Stimulated activated CD4-positive, alpha-beta T cell treated with anti-CD3 and anti-CD28 coated beads, Interleukin-1b, Interleukin-23, amount 100 ng/mL, for 1 hour (primary cell): ENCODE measurements around the gene SULT2A1.
A peak's percentile ranks its signal among the peaks of the same experiment; 100 is the strongest.
"Not testable (repeated sequence)": the region's sequence is repeated elsewhere in the genome, so short reads cannot be mapped to it uniquely, and the experiment has no call there.

Source experiments
- DNase-seq, 2 donors: peaks; one replicate each; pipeline ENCODE4 v3.0.0-alpha.2; 2020; ENCODE audit warnings: low read depth in 2 of 2

SULT2A1 gene, protein sequence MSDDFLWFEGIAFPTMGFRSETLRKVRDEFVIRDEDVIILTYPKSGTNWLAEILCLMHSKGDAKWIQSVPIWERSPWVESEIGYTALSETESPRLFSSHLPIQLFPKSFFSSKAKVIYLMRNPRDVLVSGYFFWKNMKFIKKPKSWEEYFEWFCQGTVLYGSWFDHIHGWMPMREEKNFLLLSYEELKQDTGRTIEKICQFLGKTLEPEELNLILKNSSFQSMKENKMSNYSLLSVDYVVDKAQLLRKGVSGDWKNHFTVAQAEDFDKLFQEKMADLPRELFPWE

DNA sequence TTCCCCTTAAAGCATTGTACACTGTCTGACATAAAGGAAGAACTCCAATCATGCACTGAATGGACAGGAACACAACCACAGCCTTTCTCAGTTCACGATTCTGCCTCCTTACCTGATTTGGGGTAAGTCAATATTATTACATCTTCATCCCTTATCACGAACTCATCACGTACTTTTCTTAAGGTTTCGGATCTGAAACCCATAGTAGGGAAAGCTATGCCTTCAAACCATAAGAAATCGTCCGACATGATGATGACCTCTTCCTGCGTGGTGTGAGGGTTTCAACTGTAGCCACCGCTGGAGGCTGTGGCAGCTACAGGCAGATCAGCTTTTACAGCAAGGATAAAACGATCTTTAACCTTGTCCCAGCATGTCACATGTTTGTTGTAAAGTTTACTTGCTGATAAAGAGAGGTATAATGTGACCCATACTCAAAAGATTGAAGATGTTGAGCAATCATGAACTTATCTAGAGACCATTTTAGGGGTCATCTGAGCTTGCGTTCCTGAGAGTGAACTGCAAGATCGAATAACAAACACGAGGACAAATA is at the start of gene SULT2A1:
Gene SULT2A1, minus strand, starts transcription at position 306 of the 550 bp plus-strand sequence. Its CDS starts 58 bp downstream, at position 248.
- DNase-seq: no peak

DNA sequence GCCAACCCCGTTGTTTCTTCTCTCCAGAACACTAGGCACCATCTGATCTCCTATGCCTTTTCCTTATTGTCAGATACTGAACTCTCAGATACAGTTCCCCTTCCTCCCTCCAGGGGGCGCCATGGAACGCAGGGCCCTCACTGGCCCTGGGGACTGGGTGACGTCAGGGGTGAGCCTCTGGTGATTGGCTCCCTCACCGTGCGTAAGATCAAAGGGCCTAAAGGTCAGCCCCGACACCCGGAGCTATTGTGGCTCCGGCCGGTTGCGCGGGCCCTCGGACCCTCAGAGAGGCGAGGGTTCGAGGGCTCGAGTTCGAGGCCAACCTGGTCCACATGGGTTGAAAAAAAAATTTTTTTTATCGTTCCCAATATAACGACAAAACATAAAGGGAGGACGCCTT is 42.5 kb upstream of the SULT2A1 start:
- not testable (repeated sequence) for DNase-seq

DNA sequence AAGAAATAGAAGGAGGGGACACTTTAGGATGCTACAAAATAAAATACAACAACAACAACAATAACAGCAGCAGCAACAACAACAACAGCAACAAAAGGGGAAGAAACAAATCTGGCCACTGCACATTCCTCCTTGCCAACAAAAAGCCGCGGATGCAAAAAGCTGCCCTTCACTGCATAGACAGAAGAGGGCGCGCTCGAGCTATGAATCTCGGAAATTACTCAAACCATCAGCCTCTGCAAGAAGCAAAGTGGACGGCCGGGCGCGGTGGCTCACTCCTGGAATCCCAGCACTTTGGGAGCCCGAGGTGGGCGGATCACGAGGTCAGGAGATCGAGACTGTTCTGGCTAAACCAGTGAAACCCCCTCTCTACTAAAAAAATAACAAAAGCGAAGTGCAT is 34.0 kb upstream of the SULT2A1 start:
- not testable (repeated sequence) for DNase-seq

DNA sequence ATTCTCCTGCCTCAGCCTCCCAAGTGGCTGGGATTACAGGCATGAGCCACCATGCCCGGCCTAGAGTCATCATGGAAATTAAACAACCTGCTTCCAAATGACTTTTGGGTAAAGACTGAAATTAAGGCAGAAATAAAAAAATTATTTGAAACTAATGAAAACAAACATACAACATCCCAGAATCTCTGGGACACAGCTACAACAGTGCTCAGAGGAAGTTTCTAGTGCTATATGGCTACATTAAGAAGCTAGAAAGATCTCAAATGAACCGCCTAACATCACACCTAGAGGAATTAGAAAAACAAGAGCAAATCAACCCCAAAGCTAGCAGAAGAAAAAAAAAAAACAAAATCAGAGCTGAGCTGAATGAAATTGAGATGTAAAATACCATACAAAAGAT is 24.1 kb upstream of the SULT2A1 start:
- not testable (repeated sequence) for DNase-seq

DNA sequence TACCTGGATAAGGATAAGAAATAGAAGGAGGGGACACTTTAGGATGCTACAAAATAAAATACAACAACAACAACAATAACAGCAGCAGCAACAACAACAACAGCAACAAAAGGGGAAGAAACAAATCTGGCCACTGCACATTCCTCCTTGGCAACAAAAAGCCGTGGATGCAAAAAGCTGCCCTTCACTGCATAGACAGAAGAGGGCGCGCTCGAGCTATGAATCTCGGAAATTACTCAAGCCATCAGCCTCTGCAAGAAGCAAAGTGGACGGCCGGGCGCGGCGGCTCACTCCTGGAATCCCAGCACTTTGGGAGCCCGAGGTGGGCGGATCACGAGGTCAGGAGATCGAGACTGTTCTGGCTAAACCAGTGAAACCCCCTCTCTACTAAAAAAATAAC is 23.2 kb upstream of the SULT2A1 start:
- DNase-seq: peak; percentile 37 to 43

DNA sequence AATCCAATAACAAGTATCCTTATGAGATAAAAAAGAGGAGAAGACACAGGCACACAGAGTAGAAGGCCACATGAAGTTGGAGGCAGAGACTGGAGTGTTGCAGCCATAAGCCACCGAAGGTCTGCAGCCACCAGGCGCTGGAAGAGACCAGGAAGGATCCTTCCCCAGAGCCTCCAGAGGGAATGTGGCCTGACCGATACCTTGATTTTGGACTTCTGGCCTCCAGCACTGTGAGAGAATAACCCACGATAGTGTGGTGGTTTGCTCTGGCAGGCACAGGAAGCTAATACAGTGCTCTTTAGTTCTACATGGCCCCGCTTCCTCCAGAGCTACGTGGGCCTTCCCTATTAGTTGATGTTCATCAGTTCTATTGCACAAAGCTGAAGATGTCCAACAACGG is 15.3 kb upstream of the SULT2A1 start:
- DNase-seq: no peak

DNA sequence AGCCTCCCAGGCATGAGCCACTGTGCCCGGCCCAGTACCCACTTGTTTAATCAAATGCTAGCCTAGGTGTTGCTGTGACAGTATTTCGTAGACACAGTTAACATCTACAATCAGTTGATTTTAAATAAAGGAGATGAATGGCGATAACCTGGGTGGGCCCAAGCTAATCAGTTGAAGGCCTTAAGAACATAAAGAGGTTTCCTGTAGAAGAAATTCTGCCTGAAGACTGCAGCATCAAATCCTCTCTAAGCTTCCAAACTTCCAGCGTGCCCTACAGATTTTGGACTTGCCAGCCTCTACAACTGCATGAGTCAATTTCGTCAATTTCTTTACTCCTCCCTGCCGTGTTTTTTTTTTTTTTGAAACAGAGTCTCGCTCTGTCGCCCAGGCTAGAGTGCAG is 13.2 kb upstream of the SULT2A1 start:
- no peak for DNase-seq

DNA sequence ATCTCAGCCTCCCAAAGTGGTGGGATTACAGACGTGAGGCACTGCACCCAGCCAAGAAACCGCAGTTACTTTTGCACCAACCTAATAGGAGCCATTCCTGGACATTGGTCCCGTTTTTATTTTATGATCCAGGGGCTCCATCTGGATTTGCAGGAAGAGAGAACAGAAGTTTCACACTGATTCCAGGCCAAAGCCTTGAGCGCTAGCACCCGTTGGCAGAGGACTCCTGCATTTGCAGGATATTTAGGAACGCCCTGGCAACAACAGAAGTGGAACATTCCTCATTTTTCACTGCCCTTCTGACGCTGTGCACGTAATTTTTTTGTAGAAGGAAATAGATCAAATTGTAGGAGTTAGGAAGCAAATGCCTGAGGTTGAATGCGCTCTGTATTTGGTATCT is 11.7 kb upstream of the SULT2A1 start:
- no peak for DNase-seq

DNA sequence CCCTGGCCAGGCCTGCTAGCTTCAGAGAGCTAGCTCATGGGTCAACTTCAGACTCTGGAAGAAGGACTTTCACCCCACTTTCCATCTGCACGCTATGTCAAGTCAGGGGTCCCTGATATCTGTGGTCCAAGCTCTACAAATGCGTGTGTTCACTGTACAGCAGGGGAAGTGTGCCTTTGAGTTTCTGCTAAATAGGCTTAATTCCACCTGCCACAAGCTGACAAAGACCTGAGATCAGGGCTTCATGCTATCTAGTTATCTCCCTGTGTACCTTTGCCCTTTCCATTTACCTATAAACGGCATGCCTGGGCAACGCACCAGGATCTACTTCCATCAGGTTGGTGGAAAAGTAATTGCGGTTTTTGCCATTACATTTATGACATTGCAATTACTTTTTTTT is 10.7 kb upstream of the SULT2A1 start:
- DNase-seq: no peak

DNA sequence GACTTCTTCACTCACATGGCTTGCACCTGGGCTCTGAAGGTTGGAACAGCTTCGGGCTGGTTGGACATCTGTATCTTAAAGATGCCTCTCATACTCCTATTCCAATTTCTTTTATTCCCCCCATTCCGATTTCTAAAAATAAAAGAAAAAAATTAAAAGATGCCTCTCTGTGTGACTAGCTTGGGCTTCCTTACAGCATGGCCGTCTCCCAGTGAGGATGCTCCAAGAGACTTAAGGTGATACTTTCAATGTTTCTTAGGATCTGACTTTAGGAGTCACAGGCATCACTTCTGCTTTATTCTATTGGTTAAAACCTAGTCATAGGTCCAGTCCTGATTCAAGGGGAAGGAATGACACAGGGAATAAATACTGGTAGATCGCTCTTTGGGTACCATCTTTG is 9.9 kb upstream of the SULT2A1 start:
- DNase-seq: no peak

DNA sequence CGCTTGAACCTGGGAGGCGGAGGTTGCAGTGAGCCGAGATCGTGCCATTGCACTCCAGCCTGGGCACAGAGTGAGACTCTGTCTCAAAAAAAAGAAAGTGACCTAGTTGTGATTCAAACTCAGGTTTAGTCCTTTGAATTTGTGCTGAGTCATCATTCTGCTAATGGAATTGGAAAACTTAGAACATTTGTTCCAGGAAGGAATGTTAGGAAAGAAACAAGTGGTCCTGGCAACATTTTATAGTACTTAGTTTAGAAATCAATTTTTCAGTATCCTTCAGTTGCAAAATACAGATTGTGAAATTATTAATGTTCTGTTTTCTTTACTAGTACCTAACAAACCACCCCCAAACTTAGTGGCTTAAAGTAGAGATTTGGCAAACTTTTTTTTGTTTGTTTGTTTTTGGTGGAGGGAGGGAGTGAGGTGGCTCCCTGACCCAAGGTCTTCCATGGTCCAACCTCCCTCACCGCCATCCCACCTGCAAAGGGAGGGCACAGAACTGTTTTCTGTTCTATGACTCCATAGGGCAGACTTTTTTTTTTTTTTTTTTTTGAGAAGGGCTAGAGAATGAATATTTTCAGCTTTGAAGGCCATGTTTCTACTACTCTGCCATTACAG is 9.2 kb upstream of the SULT2A1 start:
- DNase-seq: no peak

DNA sequence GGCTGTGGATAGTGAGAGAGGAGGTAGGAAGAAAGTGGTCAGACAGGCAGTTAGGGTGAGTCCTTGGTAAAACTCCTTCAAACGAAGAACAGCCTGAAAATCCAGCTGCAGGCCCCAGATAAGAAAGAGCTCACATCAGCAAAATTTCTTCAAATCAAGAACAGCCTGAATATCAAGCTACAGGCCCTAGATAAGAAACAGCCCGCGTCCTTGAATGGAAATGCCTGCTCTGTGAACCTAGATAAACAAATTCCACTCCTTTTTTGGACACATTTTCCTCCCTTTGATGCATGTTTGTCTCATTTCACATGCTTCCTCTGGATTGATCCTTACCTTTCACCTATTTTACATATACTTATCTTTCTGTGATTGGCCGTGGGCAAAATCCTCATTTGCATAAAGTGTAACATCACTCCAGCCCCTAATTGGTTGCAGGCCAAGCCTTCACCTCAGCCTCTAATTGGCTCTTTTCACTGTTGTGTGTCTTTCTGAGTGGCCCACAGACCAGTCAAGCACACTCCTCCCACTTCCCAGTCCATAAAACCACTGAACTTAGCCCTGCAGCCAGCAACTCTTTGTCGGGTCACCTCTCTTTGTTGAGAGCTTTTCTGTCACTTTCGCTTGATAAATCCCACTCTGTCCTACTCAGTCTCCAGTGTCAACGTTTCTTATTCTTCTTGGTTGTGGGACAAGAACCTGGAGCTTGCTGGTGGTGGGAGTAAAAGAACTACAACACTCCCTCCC is 6.0 kb upstream of the SULT2A1 start:
- no peak for DNase-seq

DNA sequence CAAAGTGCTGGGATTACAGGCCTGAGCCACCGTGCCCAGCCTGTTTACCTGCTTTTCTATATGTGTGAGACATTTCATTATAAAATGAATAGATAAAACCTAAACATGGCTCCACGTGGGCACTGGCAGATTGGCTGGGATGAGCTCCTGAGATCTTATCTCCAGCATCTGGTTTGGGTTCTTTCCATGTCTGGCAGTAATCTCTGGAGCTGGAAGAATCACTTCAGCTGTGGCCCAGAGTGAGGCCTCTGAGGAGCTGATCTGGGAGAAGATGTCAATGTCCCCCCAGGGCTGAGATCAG is 5.5 kb upstream of the SULT2A1 start:
- no peak for DNase-seq

DNA sequence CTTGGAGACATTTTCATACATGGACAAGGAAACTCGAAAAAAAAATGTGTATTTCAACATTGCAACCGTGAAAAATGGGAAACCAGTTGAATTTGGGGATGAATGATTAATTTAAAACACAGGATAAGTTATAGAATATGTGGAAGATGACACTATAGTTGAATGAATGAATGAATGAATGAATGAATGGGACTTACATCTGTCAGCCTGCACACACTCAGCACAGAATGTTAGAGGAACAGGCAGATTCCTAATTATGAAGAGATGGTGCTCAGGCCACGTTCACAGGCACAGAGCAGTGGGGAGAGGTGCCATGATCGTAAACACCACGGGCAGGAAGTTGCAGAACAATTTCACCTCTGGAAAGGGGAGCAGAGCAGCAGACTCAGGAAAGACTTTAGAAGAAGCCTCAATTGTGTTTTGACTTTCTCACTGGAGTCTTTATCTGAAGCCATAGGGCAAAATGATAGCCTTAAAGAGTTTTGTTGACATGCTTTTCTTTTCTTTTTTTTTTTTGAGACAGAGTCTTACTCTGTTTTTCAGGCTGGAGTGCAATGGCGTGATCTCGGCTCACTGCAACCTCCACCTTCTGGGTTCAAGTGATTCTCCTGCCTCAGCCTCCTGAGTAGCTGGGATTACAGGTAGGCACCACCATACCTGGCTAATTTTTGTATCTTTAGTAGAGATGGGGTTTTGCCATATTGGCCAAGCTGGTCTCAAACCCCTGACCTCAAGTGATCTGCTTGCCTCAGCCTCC is 4.9 kb upstream of the SULT2A1 start:
- DNase-seq: no peak

DNA sequence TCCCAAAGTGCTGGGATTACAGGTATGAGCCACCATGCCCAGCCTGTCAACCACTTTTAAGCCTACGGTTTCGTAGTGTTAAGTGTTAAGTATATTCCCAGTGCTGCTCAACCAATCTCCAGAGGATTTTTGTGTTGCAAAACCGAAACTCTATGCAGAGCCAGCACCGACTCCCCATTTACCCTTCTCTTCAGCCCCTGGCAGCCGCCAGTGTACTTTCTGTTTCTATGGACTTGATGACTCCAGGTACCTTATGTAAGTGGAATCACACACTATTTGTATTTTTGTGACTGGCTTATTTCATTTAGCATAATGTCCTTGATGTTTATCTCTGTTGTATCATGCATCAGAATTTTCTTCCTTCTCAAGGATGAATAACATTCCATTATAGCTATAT is 1.1 kb downstream of the SULT2A1 start:
- DNase-seq: no peak

DNA sequence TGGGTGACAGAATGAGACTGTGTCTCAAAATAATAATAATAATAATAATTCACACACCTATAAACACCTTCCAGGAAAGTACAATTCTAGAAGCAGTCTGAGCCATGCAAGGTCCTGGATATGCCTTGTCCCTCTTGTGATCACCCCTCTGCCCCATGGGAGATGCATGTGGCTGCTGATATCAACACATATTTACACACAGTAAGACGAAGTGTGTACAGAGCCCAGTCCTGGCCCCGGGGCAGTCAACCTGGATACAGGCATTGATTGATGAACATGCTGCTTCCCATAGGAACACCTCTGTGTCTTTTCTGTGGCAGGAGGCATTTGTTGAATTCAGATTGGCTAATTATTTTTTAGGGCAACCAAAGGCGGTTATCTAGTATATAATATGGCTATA is 3.2 kb downstream of the SULT2A1 start:
- no peak for DNase-seq

DNA sequence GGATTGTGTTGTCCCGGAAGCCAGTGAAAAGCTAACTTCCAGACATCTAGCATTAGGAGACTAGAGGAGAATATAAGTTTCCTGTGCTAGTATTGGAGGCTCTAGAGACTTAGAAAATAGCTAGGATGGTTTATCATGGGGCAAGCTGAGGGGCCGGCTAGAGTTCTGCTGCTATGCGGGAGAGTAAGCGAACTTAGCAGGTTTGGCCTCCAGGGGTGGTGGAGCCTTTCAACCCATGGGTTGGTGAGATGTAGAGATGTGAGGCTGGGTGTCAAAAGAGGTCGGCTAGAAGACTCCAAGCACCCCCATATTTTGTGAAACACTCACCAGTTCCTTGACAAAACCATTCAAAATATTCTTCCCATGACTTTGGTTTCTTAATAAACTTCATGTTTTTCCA is 4.4 kb downstream of the SULT2A1 start:
- no peak for DNase-seq

DNA sequence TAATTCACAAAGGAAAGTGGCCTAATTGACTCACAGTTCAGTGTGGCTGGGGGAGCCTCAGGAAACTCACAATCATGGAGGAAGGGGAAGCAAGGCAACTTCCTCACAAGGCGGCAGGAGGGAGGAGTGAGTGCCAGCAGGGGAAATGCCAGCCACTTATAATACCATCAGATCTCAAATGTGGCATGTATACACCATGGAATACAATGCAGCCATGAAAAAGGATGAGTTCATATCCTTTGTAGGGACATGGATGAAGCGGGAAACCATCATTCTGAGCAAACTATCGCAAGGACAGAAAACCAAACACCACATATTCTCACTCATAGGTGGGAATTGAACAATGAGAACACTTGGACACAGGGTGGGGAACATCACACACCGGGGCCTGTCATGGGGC is 6.7 kb downstream of the SULT2A1 start:
- DNase-seq: not testable (repeated sequence)

DNA sequence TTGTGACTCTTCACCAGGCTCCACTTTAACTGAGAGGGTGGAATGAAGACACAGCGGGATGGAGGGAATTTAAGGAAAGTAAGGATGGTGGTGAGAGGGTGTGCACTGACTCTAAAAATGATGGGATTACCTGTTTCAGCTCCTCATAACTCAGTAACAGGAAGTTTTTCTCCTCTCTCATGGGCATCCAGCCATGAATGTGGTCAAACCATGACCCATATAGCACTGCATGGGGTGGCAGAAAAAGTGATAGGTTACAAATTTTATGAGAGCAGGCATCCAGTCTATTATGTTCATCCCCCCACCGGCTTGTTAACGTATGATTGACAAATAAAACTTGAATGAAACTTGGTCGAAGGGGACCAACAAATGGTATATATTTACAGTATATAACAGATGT is 7.2 kb downstream of the SULT2A1 start:
- DNase-seq: no peak

DNA sequence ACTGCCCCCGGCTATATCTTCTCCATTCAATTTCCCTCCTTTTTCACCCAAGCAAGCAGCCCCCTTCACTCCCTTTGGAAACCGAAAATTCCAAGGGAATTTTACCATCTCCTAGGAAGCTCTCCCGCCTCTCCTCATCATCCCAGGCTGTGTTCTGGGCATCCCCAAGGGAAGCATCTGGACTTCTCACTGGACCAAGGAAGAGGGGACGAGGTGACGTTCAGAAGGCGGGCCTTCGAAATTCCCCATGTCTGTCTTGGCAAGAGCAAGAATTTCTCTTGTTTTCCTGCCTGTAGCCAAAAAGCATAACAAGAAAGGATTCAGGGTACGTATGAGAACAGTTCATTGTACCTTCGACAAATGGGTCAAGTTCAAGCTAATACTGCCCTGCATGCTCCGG is 20.9 kb downstream of the SULT2A1 start:
- no peak for DNase-seq

DNA sequence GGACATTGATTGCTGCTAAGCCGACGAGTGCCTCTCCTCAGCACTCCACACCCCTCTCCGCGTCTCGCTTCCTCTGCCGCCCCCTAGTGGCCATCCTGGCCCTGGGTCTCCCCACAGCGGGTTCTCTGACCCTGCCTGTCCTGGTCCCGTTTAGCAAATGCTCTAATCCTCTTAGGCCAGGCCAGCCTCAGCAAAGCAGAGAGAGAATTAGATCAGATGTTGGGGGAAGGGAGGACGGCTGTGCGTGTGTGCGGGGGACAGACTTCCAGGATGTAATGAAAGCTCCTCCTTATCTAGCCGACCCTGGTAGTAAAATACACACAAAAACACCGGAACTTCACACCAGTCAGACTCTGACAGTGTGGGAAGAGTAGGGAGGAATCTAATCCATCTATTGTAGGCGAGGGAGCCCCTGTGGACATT is 22.6 kb downstream of the SULT2A1 start:
- DNase-seq: peak; percentile 55 to 88

DNA sequence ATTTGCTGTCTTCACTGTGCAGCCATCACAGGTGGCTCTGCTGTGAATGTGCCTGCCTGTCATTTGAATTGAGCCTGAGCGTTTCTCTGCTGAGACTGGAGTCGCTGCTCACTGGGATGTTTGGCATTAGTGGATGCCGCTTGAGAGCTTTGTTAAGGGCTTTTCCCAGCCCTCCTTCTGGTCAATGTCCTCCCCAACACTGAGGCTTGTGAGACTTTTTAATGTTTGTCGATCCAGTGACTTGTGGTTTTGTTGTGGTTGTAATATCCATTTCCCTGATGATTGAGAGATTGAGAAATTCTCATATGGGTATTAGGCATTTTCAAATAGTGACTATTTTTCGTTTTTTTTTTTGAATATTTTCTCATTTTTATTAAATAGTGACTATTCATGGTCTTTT is 24.5 kb downstream of the SULT2A1 start:
- no peak for DNase-seq
